ENCODE data around the gene RND3. TPM values are rescaled to one million over a fixed set of nuclear protein-coding genes. Genes with fewer than 3 reads are reported as not detected.

RND3 gene
- total RNA-seq, 5 donors from 2014 or later (not counting 1 experiment from before 2014, with no cell fraction given), result 0.66 to 0.98 (median 0.90) TPM; not detected in 2

DNA sequence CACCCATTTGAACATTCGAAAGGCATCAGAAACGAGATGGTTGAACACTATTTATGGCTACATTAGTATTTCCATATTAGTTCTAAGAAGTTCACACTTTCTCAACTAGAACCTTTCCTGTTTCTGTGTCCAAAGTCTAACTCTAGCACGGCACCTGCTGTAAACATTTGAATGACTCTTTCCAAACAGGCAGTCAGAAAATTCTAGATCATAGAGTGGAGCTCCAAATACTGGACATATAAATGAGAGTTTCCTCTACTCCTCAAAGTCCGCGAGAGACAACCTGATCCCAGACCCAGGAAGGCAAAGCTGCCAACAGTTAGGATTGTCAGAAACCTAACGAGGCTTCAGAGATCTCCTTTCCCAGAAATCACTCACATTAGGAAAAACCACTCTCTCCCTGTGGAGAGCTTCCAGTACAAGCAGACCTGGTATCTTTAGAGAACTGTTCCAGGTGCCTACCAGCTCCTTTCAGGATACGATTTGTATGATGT is 10.6 kb downstream of the RND3 start:
- H3K9me3 Mint-ChIP-seq, result peaks cover 0 to 4% (median 0%) of the 10 kb centered on the region in 3 donors
- no peaks in the 10 kb centered on the region for H3K4me1 ChIP-seq (ENCODE audit: control insufficient read depth in 1 of 2, extremely low read depth in 1 of 2, insufficient read depth in 2 of 2, low read length in 2 of 2)
- no peak for ATAC-seq (replicated peaks in 1 of 4)

DNA sequence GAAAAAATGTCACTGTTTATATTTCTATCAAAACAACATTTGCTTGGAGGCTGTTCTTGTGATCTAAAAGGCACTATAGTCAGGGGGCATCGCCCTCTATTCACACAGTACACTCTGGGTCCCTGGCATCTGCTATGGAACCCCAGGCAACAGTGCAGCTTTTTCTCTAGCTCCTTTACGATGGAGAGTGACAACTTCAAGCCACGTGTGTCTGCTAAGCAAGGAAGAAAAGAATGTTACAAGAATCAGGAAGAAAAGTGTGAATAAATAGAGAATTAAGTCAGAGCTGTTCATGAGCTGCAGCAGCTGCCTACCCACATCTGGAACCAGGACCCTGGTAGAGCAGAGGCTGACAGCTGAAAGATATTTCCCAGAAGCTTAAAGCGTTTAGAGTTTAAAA is 11.2 kb downstream of the RND3 start:
- CTCF ChIA-PET, result no interaction called here
- Mint-ChIP-seq H3K27ac (no peak overlapping the region), H3K9me3 (peaks cover 0 to 4% (median 0%) of the 10 kb centered on the region in 3 donors), H3K4me3 (no peak overlapping the region), H3K27me3 (peaks cover 0 to 3% of the 10 kb centered on the region in 2 donors), H3K36me3 (no peaks in the 10 kb centered on the region), H3K4me1 (no peaks in the 10 kb centered on the region)
- DNase-seq, result no peak
- Histone ChIP-seq H3K27me3 (replicated peaks in 1 of 2; ENCODE audit: control insufficient read depth in 2 of 2, extremely low read depth in 1 of 2, insufficient read depth in 2 of 2, low read length in 1 of 2) (no peaks in the 10 kb centered on the region), H3K36me3 (ENCODE audit: control insufficient read depth in 2 of 2, extremely low read depth in 1 of 2, insufficient read depth in 1 of 2, low read length in 1 of 2) (no peaks in the 10 kb centered on the region), H3K4me1 (ENCODE audit: control insufficient read depth in 1 of 2, extremely low read depth in 1 of 2, insufficient read depth in 2 of 2, low read length in 2 of 2) (no peaks in the 10 kb centered on the region), H3K9me3 (no peaks in the 10 kb centered on the region), H3K27ac (ENCODE audit: low read length) (no peak overlapping the region), H3K4me3 (ENCODE audit: control insufficient read depth in 1 of 2, extremely low read depth in 1 of 2, low read length in 1 of 2) (no peak overlapping the region)
- WGBS (ENCODE audit: insufficient coverage), result 60% methylated on average over 4 of the region's 4 CpGs
- POLR2A ChIA-PET, result no interaction called here
- ATAC-seq (replicated peaks in 1 of 4), result no peak

More for the DNA sequence above, 10.6 kb downstream of the RND3 start:
- no peaks in the 10 kb centered on the region for H3K27me3 ChIP-seq (replicated peaks in 1 of 2; ENCODE audit: control insufficient read depth in 2 of 2, extremely low read depth in 1 of 2, insufficient read depth in 2 of 2, low read length in 1 of 2)
- no peak overlapping the region for H3K4me3 Mint-ChIP-seq
- POLR2A ChIA-PET, result no interaction called here
- H3K9me3 ChIP-seq, result no peaks in the 10 kb centered on the region
- H3K27ac Mint-ChIP-seq, result no peak overlapping the region
- WGBS (ENCODE audit: insufficient coverage), result 81% methylated on average over 4 of the region's 7 CpGs
- H3K36me3 ChIP-seq (ENCODE audit: control insufficient read depth in 2 of 2, extremely low read depth in 1 of 2, insufficient read depth in 1 of 2, low read length in 1 of 2), result no peaks in the 10 kb centered on the region
- H3K4me3 ChIP-seq (ENCODE audit: control insufficient read depth in 1 of 2, extremely low read depth in 1 of 2, low read length in 1 of 2), result no peak overlapping the region
- H3K36me3 Mint-ChIP-seq, result no peaks in the 10 kb centered on the region
- DNase-seq, result no peak
- H3K27me3 Mint-ChIP-seq, result peaks cover 0 to 3% of the 10 kb centered on the region in 2 donors
- CTCF ChIA-PET, result no interaction called here
- H3K27ac ChIP-seq (ENCODE audit: low read length), result no peak overlapping the region
- no peaks in the 10 kb centered on the region for H3K4me1 Mint-ChIP-seq

GRCh38 chr2:150475479-150476250 is 11.8 kb downstream of the RND3 start:
- ChIA-PET CTCF (no interaction called here), POLR2A (no interaction called here)
- Mint-ChIP-seq H3K27me3 (peaks cover 0 to 3% of the 10 kb centered on the region in 2 donors), H3K4me3 (no peak overlapping the region), H3K4me1 (no peaks in the 10 kb centered on the region), H3K27ac (no peak overlapping the region), H3K9me3 (peaks cover 0 to 4% (median 0%) of the 10 kb centered on the region in 3 donors), H3K36me3 (no peaks in the 10 kb centered on the region)
- WGBS (ENCODE audit: insufficient coverage), result 93% methylated on average over 4 of the region's 6 CpGs
- H3K36me3 ChIP-seq (ENCODE audit: control insufficient read depth in 2 of 2, extremely low read depth in 1 of 2, insufficient read depth in 1 of 2, low read length in 1 of 2), result no peaks in the 10 kb centered on the region
- ATAC-seq (replicated peaks in 1 of 4) (no peak), DNase-seq (no peak)
- no peak overlapping the region for H3K4me3 ChIP-seq (ENCODE audit: control insufficient read depth in 1 of 2, extremely low read depth in 1 of 2, low read length in 1 of 2)
- no peaks in the 10 kb centered on the region for H3K4me1 ChIP-seq (ENCODE audit: control insufficient read depth in 1 of 2, extremely low read depth in 1 of 2, insufficient read depth in 2 of 2, low read length in 2 of 2)
- no peak overlapping the region for H3K27ac ChIP-seq (ENCODE audit: low read length)
- H3K27me3 ChIP-seq (replicated peaks in 1 of 2; ENCODE audit: control insufficient read depth in 2 of 2, extremely low read depth in 1 of 2, insufficient read depth in 2 of 2, low read length in 1 of 2), result no peaks in the 10 kb centered on the region
- no peaks in the 10 kb centered on the region for H3K9me3 ChIP-seq

DNA sequence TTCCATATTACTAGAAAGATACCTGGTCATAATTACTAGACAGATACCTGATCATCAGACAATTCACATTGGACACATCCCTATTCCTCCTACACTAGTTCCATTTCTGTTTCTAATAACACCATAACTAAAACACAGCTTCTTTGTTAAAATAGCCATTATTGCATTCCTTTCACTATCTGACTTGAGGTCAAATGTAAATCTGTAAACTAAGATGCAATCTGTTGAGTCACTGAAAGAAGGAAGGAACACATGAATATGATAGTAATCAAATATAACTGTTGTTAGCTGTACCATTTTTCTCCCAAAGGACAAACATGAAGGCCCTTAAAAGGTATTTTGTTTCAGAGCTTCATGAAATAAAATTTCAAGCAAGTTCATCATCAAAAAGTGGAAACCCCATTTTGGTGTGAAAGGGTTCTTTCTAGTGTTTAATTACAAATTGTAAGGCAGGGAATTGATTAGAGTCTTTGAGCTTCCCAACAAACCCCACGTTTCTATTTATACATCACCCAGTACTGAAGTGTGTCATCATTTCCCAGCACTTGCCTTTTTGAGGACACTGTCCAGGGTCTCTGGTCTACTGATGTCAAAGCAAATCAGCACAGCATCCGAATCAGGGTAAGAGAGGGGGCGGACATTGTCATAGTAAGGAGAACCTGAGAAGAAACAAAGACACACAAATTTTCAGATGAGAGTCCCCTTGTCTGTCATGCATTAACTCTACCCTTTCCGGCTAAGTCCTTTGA is 13.0 kb downstream of the RND3 start:
- Histone ChIP-seq H3K9me3 (no peaks in the 10 kb centered on the region), H3K36me3 (ENCODE audit: control insufficient read depth in 2 of 2, extremely low read depth in 1 of 2, insufficient read depth in 1 of 2, low read length in 1 of 2) (no peaks in the 10 kb centered on the region), H3K27ac (ENCODE audit: low read length) (no peak overlapping the region), H3K4me3 (ENCODE audit: control insufficient read depth in 1 of 2, extremely low read depth in 1 of 2, low read length in 1 of 2) (no peak overlapping the region), H3K27me3 (replicated peaks in 1 of 2; ENCODE audit: control insufficient read depth in 2 of 2, extremely low read depth in 1 of 2, insufficient read depth in 2 of 2, low read length in 1 of 2) (no peaks in the 10 kb centered on the region), H3K4me1 (ENCODE audit: control insufficient read depth in 1 of 2, extremely low read depth in 1 of 2, insufficient read depth in 2 of 2, low read length in 2 of 2) (no peaks in the 10 kb centered on the region)
- Mint-ChIP-seq H3K9me3 (peaks cover 0 to 4% (median 0%) of the 10 kb centered on the region in 3 donors), H3K36me3 (no peaks in the 10 kb centered on the region), H3K27me3 (peaks cover 0 to 3% of the 10 kb centered on the region in 2 donors), H3K4me3 (no peak overlapping the region), H3K27ac (no peak overlapping the region), H3K4me1 (no peaks in the 10 kb centered on the region)
- no CpG with 5 or more reads among the region's 4 CpGs for WGBS (ENCODE audit: insufficient coverage)
- CTCF ChIA-PET, result no interaction called here
- DNase-seq (no peak), ATAC-seq (replicated peaks in 1 of 4) (no peak)
- POLR2A ChIA-PET, result no interaction called here

GRCh38 chr2:150473767-150474166 is 13.7 kb downstream of the RND3 start:
- no peak for ATAC-seq (replicated peaks in 1 of 4)
- no peaks in the 10 kb centered on the region for H3K27me3 ChIP-seq (replicated peaks in 1 of 2; ENCODE audit: control insufficient read depth in 2 of 2, extremely low read depth in 1 of 2, insufficient read depth in 2 of 2, low read length in 1 of 2)
- no peak overlapping the region for H3K4me3 ChIP-seq (ENCODE audit: control insufficient read depth in 1 of 2, extremely low read depth in 1 of 2, low read length in 1 of 2)
- peaks cover 0 to 4% (median 0%) of the 10 kb centered on the region in 3 donors for H3K9me3 Mint-ChIP-seq
- no peaks in the 10 kb centered on the region for H3K4me1 Mint-ChIP-seq
- 83% methylated on average over 1 of the region's 3 CpGs for WGBS (ENCODE audit: insufficient coverage)
- H3K4me3 Mint-ChIP-seq, result no peak overlapping the region
- H3K27ac Mint-ChIP-seq, result no peak overlapping the region
- ChIA-PET POLR2A (no interaction called here), CTCF (no interaction called here)
- DNase-seq, result no peak
- H3K27ac ChIP-seq (ENCODE audit: low read length), result no peak overlapping the region
- no peaks in the 10 kb centered on the region for H3K9me3 ChIP-seq
- H3K36me3 ChIP-seq (ENCODE audit: control insufficient read depth in 2 of 2, extremely low read depth in 1 of 2, insufficient read depth in 1 of 2, low read length in 1 of 2), result no peaks in the 10 kb centered on the region
- H3K4me1 ChIP-seq (ENCODE audit: control insufficient read depth in 1 of 2, extremely low read depth in 1 of 2, insufficient read depth in 2 of 2, low read length in 2 of 2), result no peaks in the 10 kb centered on the region
- H3K36me3 Mint-ChIP-seq, result no peaks in the 10 kb centered on the region
- peaks cover 0 to 3% of the 10 kb centered on the region in 2 donors for H3K27me3 Mint-ChIP-seq

DNA sequence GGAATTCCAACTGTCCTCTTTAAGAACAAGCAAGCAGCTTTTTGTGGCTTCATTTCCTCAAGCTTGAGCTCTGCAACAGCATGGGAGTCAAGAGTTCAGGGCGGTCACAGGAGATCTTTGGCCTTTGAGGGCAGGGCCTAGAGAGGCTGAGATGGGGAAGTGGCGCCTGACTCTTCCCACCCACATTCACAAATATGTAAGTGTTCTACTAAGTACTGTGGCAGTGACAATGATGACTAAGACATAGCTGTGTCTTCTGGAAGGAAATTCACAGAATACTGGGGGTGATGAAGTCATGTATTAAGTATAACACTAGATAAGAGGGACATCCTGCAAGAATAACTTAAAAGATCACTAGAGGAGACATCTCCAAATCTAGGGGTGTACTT is 15.0 kb downstream of the RND3 start:
- Mint-ChIP-seq H3K36me3 (no peaks in the 10 kb centered on the region), H3K4me3 (no peak overlapping the region), H3K4me1 (no peaks in the 10 kb centered on the region), H3K27ac (no peak overlapping the region), H3K9me3 (peaks cover 0 to 4% (median 0%) of the 10 kb centered on the region in 3 donors), H3K27me3 (peaks cover 0 to 3% of the 10 kb centered on the region in 2 donors)
- Histone ChIP-seq H3K36me3 (ENCODE audit: control insufficient read depth in 2 of 2, extremely low read depth in 1 of 2, insufficient read depth in 1 of 2, low read length in 1 of 2) (no peaks in the 10 kb centered on the region), H3K9me3 (no peaks in the 10 kb centered on the region), H3K27ac (ENCODE audit: low read length) (no peak overlapping the region), H3K4me3 (ENCODE audit: control insufficient read depth in 1 of 2, extremely low read depth in 1 of 2, low read length in 1 of 2) (no peak overlapping the region), H3K27me3 (replicated peaks in 1 of 2; ENCODE audit: control insufficient read depth in 2 of 2, extremely low read depth in 1 of 2, insufficient read depth in 2 of 2, low read length in 1 of 2) (no peaks in the 10 kb centered on the region), H3K4me1 (ENCODE audit: control insufficient read depth in 1 of 2, extremely low read depth in 1 of 2, insufficient read depth in 2 of 2, low read length in 2 of 2) (no peaks in the 10 kb centered on the region)
- no CpG with 5 or more reads among the region's 2 CpGs for WGBS (ENCODE audit: insufficient coverage)
- DNase-seq, result no peak
- ATAC-seq (replicated peaks in 1 of 4), result no peak
- POLR2A ChIA-PET, result no interaction called here
- CTCF ChIA-PET, result no interaction called here

Data from T-cell (primary cell).